ENCODE measurements around the gene KHDRBS1.
"Not testable (repeated sequence)": the region's sequence is repeated elsewhere in the genome, so short reads cannot be mapped to it uniquely, and the experiment has no call there.

Gene KHDRBS1

DNA sequence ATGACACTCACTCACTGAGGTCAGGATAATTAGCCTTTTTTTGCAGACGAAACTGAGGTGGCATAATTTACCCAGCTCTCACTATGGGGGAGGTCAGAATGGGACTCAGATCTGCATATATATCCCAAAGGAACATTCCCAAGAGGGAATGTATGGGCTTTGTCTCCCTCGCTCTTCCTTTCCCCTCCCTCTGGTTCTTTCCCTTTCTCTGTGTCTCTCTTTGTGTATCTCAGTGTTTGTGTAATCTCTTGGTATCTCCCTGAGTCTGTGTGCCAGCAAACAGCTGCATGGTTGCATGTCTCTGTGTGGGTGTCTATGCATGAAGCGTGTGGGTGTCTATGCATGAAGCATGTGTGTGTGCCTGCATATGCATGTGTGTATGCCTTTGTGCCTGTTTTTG, 63.8 kb downstream of the KHDRBS1 start:
- no peak overlapping the region for H2AFZ ChIP-seq (ENCODE audit: low read length)
- TF ChIP-seq EZH2phosphoT487 (IDR thresholded peaks at IDR 0.05; ENCODE audit: borderline replicate concordance): no peak
- no peaks in the 10 kb centered on the region for H3K9me2 ChIP-seq (replicated peaks; ENCODE audit: low read depth, low read length)
- H3K9me3 ChIP-seq (ENCODE audit: insufficient read depth, low read depth, low read length): no peaks in the 10 kb centered on the region
- peaks cover 14% of the 10 kb centered on the region for H4K20me1 ChIP-seq (ENCODE audit: insufficient read depth, low read length, poor library complexity, severe bottlenecking)
- H3K4me2 ChIP-seq (ENCODE audit: low read depth, low read length, poor library complexity, severe bottlenecking): peak overlapping the region; percentile 18
- no peak overlapping the region for H3K9ac ChIP-seq (ENCODE audit: low read depth, low read length, poor library complexity, severe bottlenecking)
- H3K4me1 ChIP-seq (ENCODE audit: insufficient read depth, low read length, poor library complexity, severe bottlenecking): peaks cover 17% of the 10 kb centered on the region
- no peak overlapping the region for H3K4me3 ChIP-seq (ENCODE audit: low read length, poor library complexity, severe bottlenecking)
- H3K27me3 ChIP-seq (ENCODE audit: insufficient read depth, low read length, poor library complexity, severe bottlenecking): no peaks in the 10 kb centered on the region
- H3K79me2 ChIP-seq (ENCODE audit: insufficient read depth, low read length): peaks cover 34% of the 10 kb centered on the region; the same call in 1 of the 2 replicates
- no peaks in the 10 kb centered on the region; the same call in 1 of the 2 replicates for H3F3A ChIP-seq (ENCODE audit: low read depth)
- H3K36me3 ChIP-seq (ENCODE audit: insufficient read depth, low read length): peaks cover 27% of the 10 kb centered on the region; the same call in 1 of the 2 replicates

DNA sequence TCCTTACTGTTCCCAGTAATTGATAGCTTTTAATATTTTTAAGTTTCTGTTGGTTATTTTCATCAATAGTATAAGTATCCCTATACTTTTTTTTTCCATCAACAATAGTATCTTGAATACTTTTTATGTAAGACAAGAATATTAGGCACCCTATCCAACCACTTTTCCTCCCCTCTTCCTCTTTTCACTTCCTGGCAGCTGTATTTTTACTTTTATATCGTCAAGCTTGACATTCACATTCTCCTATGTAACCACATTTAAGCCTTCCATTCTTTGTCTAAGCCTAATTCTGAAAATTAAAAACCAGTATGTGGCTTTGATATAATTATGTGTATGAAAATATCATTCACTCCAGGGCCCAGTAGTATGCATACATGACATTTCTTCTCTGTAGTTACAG, 68.4 kb downstream of the KHDRBS1 start:
- Histone ChIP-seq H3K4me2 (ENCODE audit: low read depth, low read length, poor library complexity, severe bottlenecking) (no peak overlapping the region), H3K36me3 (ENCODE audit: insufficient read depth, low read length) (peaks cover 32% of the 10 kb centered on the region; the same call in 1 of the 2 replicates), H3K9me2 (replicated peaks; ENCODE audit: low read depth, low read length) (no peaks in the 10 kb centered on the region), H3F3A (ENCODE audit: low read depth) (no peaks in the 10 kb centered on the region; the same call in 1 of the 2 replicates), H4K20me1 (ENCODE audit: insufficient read depth, low read length, poor library complexity, severe bottlenecking) (peaks cover 2% of the 10 kb centered on the region), H3K27me3 (ENCODE audit: insufficient read depth, low read length, poor library complexity, severe bottlenecking) (no peaks in the 10 kb centered on the region), H3K4me1 (ENCODE audit: insufficient read depth, low read length, poor library complexity, severe bottlenecking) (no peaks in the 10 kb centered on the region), H3K9me3 (ENCODE audit: insufficient read depth, low read depth, low read length) (no peaks in the 10 kb centered on the region), H2AFZ (ENCODE audit: low read length) (no peak overlapping the region), H3K9ac (ENCODE audit: low read depth, low read length, poor library complexity, severe bottlenecking) (no peak overlapping the region), H3K79me2 (ENCODE audit: insufficient read depth, low read length) (peaks cover 6% of the 10 kb centered on the region; the same call in 1 of the 2 replicates), H3K4me3 (ENCODE audit: low read length, poor library complexity, severe bottlenecking) (no peak overlapping the region)
- TF ChIP-seq EZH2phosphoT487 (IDR thresholded peaks at IDR 0.05; ENCODE audit: borderline replicate concordance) (no peak), CTCF (conservative IDR thresholded peaks at IDR 0.05; ENCODE audit: low read length) (no peak)

DNA sequence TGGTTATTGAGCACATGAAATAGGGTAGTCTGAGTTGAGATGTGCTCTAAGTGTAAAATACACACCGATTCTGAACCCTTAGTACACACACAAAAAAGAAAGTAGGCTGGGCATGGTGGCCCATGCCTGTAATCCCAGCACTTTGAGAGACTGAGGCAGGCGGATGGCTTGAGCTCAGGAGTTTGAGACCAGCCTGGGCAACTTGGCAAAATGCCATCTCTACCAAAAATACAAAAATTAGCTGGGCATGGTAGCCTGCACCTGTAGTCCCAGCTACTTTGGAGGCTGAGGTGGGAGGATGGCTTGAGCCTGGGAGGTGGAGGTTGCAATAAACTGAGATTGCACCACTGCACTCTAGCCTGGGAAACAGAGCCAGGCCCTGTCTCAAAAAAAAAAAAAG, 72.7 kb downstream of the KHDRBS1 start:
- H3F3A ChIP-seq (ENCODE audit: low read depth): not testable (repeated sequence)

GRCh38 chr1:32091176-32091575, 77.5 kb downstream of the KHDRBS1 start:
- no peaks in the 10 kb centered on the region for H4K20me1 ChIP-seq (ENCODE audit: insufficient read depth, low read length, poor library complexity, severe bottlenecking)
- H3K9me2 ChIP-seq (replicated peaks; ENCODE audit: low read depth, low read length): no peaks in the 10 kb centered on the region
- no peak overlapping the region for H3K4me3 ChIP-seq (ENCODE audit: low read length, poor library complexity, severe bottlenecking)
- no peaks in the 10 kb centered on the region for H3K79me2 ChIP-seq (ENCODE audit: insufficient read depth, low read length)
- no peaks in the 10 kb centered on the region for H3K27me3 ChIP-seq (ENCODE audit: insufficient read depth, low read length, poor library complexity, severe bottlenecking)
- H3K4me1 ChIP-seq (ENCODE audit: insufficient read depth, low read length, poor library complexity, severe bottlenecking): no peaks in the 10 kb centered on the region
- H2AFZ ChIP-seq (ENCODE audit: low read length): no peak overlapping the region
- H3F3A ChIP-seq (ENCODE audit: low read depth): no peaks in the 10 kb centered on the region
- H3K4me2 ChIP-seq (ENCODE audit: low read depth, low read length, poor library complexity, severe bottlenecking): no peak overlapping the region
- no peaks in the 10 kb centered on the region for H3K9me3 ChIP-seq (ENCODE audit: insufficient read depth, low read depth, low read length)
- H3K9ac ChIP-seq (ENCODE audit: low read depth, low read length, poor library complexity, severe bottlenecking): no peak overlapping the region
- peaks cover 45% of the 10 kb centered on the region; the same call in 1 of the 2 replicates for H3K36me3 ChIP-seq (ENCODE audit: insufficient read depth, low read length)
- TF ChIP-seq EZH2phosphoT487 (IDR thresholded peaks at IDR 0.05; ENCODE audit: borderline replicate concordance): no peak
- TF ChIP-seq CTCF (conservative IDR thresholded peaks at IDR 0.05; ENCODE audit: low read length): no peak

More for the DNA sequence above, 72.7 kb downstream of the KHDRBS1 start:
- H3K79me2 ChIP-seq (ENCODE audit: insufficient read depth, low read length); H2AFZ ChIP-seq (ENCODE audit: low read length); H3K4me3 ChIP-seq (ENCODE audit: low read length, poor library complexity, severe bottlenecking); H3K4me2 ChIP-seq (ENCODE audit: low read depth, low read length, poor library complexity, severe bottlenecking); H3K9me3 ChIP-seq (ENCODE audit: insufficient read depth, low read depth, low read length); H3K9me2 ChIP-seq (replicated peaks; ENCODE audit: low read depth, low read length); H4K20me1 ChIP-seq (ENCODE audit: insufficient read depth, low read length, poor library complexity, severe bottlenecking); H3K27me3 ChIP-seq (ENCODE audit: insufficient read depth, low read length, poor library complexity, severe bottlenecking); H3K9ac ChIP-seq (ENCODE audit: low read depth, low read length, poor library complexity, severe bottlenecking); H3K4me1 ChIP-seq (ENCODE audit: insufficient read depth, low read length, poor library complexity, severe bottlenecking): not testable (repeated sequence)
- H3K36me3 ChIP-seq (ENCODE audit: insufficient read depth, low read length): peaks cover 27% of the 10 kb centered on the region; the same call in 1 of the 2 replicates

All from Loucy (cell line).